K562 (cell line): Measurements from ENCODE around the gene PDLIM7. TPM values are rescaled to one million over a fixed set of nuclear protein-coding genes. Genes with fewer than 3 reads are reported as not detected.
A peak's percentile ranks its signal among the peaks of the same experiment; 100 is the strongest.

Experiments used
- ATAC-seq: fragments of 200-7000 bp; cut with Tn5 transposase; 3 replicates; pipeline ENCODE4 v1.9.1; 2020; ENCODE audit warnings: moderate library complexity
- BruUV-seq: library from RNA; stranded (reverse); fragments of 400-500 nt; replicated peaks from 2 replicates; lab custom pipeline; 2021; lab: Mats Ljungman, UMichigan
- CTCF ChIA-PET: fragments of 300-600 bp; formaldehyde crosslinking; extraction: SDS; loops from one replicate; lab custom pipeline; 2021; ENCODE audit warnings: low intra/inter-chr PET ratio; lab: Yijun Ruan, JAX
- POLR2A ChIA-PET: fragments of 300-600, 350-650 bp; sonication (Branson Sonifier 250); formaldehyde crosslinking; extraction: SDS; loops from one replicate; lab custom pipeline; 2021; ENCODE audit warnings: antibody characterized with exemption, inconsistent platforms; lab: Yijun Ruan, JAX
- DNase-seq, 4 experiments: peaks; one replicate each; pipeline versions ENCODE4 v3.0.0 to v3.0.0-alpha.2; 2011 to 2018; ENCODE audit warnings: low spot score in 3 of 4, mixed read lengths in 3 of 4; ENCODE audit errors: extremely low read depth in 1 of 4
- FAIRE-seq: peaks from 2 replicates; lab custom pipeline; 2011; peaks lifted over from hg19 to GRCh38; lab: Jason Lieb, UNC
- H2AFZ ChIP-seq: 2 replicates; pipeline ENCODE4 v1.6.0; 2011; ENCODE audit warnings: low read depth, low read length, control low read depth, inconsistent platforms
- H3K27ac ChIP-seq: fragments of 200-600 bp; 3 replicates; pipeline ENCODE4 v1.8.0; 2011; ENCODE audit warnings: low read depth, mild to moderate bottlenecking, control low read depth, inconsistent platforms, low read length, moderate library complexity, mixed read lengths; ENCODE audit errors: extremely low read depth
- H3K27me3 ChIP-seq, 2 experiments: fragments of 300-600 bp in 1 of 2; 2 replicates in 1 of 2; 3 replicates in 1 of 2; pipeline versions ENCODE4 v1.6.0 to v1.8.0; 2011; ENCODE audit warnings: inconsistent platforms in 2 of 2, low read length in 2 of 2, mild to moderate bottlenecking in 1 of 2, mixed read lengths in 1 of 2, moderate library complexity in 1 of 2; ENCODE audit not compliant: control insufficient read depth in 2 of 2, insufficient read depth in 2 of 2
- H3K36me3 ChIP-seq: fragments of 300-600 bp; 3 replicates; pipeline ENCODE4 v1.8.0; 2011; ENCODE audit warnings: mild to moderate bottlenecking, low read length, inconsistent platforms; ENCODE audit not compliant: control insufficient read depth, insufficient read depth
- H3K4me1 ChIP-seq, 2 experiments: fragments of 200-600 bp in 1 of 2; replicated peaks in 1 of 2; 2 replicates in 1 of 2; 3 replicates in 1 of 2; pipeline versions ENCODE4 v1.5.1 to v1.8.0; 2011; ENCODE audit warnings: inconsistent platforms in 2 of 2, low read length in 2 of 2, mild to moderate bottlenecking in 1 of 2, mixed read lengths in 1 of 2, moderate library complexity in 1 of 2; ENCODE audit not compliant: control insufficient read depth in 2 of 2, insufficient read depth in 2 of 2
- H3K4me2 ChIP-seq: 2 replicates; pipeline ENCODE4 v1.6.1; 2011; ENCODE audit warnings: low read length, control low read depth, inconsistent platforms, mixed read lengths; ENCODE audit not compliant: insufficient read depth
- H3K4me3 ChIP-seq: fragments of 200-600 bp; sonication (generic), shearing (Covaris generic); 2 replicates; pipeline ENCODE4 v1.5.1; 2016; ENCODE audit warnings: control low read depth, inconsistent platforms
- H3K79me2 ChIP-seq: fragments of 200-600 bp; 3 replicates; pipeline ENCODE4 v1.8.0; 2011; ENCODE audit warnings: low read length, inconsistent platforms; ENCODE audit not compliant: control insufficient read depth, insufficient read depth
- H3K9ac ChIP-seq, 2 experiments: 2 replicates each; pipeline versions ENCODE4 v1.6.0 to v1.6.1; 2011; ENCODE audit warnings: low read depth in 2 of 2, low read length in 2 of 2, control low read depth in 1 of 2, inconsistent platforms in 1 of 2, mild to moderate bottlenecking in 1 of 2, mixed read lengths in 1 of 2; ENCODE audit not compliant: insufficient read depth in 1 of 2
- H3K9me1 ChIP-seq: one replicate; pipeline ENCODE4 v1.6.0; 2011; ENCODE audit warnings: inconsistent platforms, mild to moderate bottlenecking, low read length, moderate library complexity; ENCODE audit not compliant: control insufficient read depth, insufficient read depth
- H3K9me3 ChIP-seq: replicated peaks from 2 replicates; pipeline ENCODE4 v1.5.1; 2011; ENCODE audit warnings: low read depth, low read length, inconsistent platforms; ENCODE audit not compliant: control insufficient read depth, insufficient read depth
- H4K20me1 ChIP-seq: replicated peaks from 2 replicates; pipeline ENCODE4 v1.6.1; 2011; ENCODE audit warnings: low read length, inconsistent platforms, mixed read lengths; ENCODE audit not compliant: control insufficient read depth, insufficient read depth
- CTCFL ChIP-seq: IDR thresholded peaks from 2 replicates; pipeline ENCODE4 v1.6.1; 2011; ENCODE audit warnings: borderline replicate concordance, low read depth, mild to moderate bottlenecking, moderate library complexity, low read length; ENCODE audit not compliant: insufficient read depth, poor library complexity, severe bottlenecking
- POLR2G ChIP-seq: fragments of 200-400 bp; formaldehyde crosslinking; IDR thresholded peaks from 2 replicates; pipeline ENCODE4 v1.6.1; 2017; ENCODE audit warnings: low read depth, mild to moderate bottlenecking, antibody characterized with exemption, low read length, moderate library complexity
- WGBS: fragments of 100-300 bp; shearing (Covaris generic); methylation state at CpG from one replicate; pipeline ENCODE4 v1.1.6; 2016; ENCODE audit warnings: low coverage, mixed read lengths; ENCODE audit not compliant: insufficient coverage; ENCODE audit errors: missing lambda C conversion rate; 5-methylcytosine and 5-hydroxymethylcytosine counted together
- in situ Hi-C: fragments of 300-500 bp; cut with MboI; formaldehyde crosslinking; loops from 4 replicates; pipeline ENCODE4 v1.15.0; 2018; ENCODE audit warnings: inconsistent platforms, mixed read lengths
- intact Hi-C: fragments of 100-400 bp; cut with micrococcal nuclease; formaldehyde crosslinking; loops from 2 replicates; pipeline ENCODE4 v1.14.2; 2022
- polyA plus RNA-seq, 8 experiments: library from polyadenylated mRNA; depleted of rRNA in 4 of 8; stranded (reverse) in 5 of 8; unstranded in 3 of 8; fragments of >200 nt; fragmentation: Nextera tagmentation in 2 of 8; fragmentation: Illumina TruSeq in 1 of 8; extraction: Ambion mirVana in 2 of 8; extraction: Trizol in 1 of 8; gene quantifications; 2 replicates each; pipeline versions ENCODE4 v1.2.1 to v1.2.3, GENCODE V29; 2011 to 2014; ENCODE audit warnings: inconsistent platforms in 1 of 8, missing spikeins in 1 of 8
- total RNA-seq, 7 experiments: library from RNA; depleted of rRNA in 6 of 7; stranded (reverse); fragments of >200 nt in 6 of 7; fragmentation: Illumina TruSeq in 2 of 7; extraction: Trizol in 2 of 7; gene quantifications; 2 replicates each; pipeline versions ENCODE4 v1.2.1 to v1.2.3, GENCODE V29; 2011 to 2021; ENCODE audit warnings: low replicate concordance in 1 of 7

Gene PDLIM7
- total and polyA plus RNA-seq, 9 of the 15 experiments (the other 6 are each of a cell fraction or from before 2014, with no cell fraction given): 2.1 to 124 (median 32.6) TPM

- H3K9me1 ChIP-seq: peaks cover 3% of the 10 kb centered on the region
- no peak for FAIRE-seq
- no peaks in the 10 kb centered on the region for H3K27me3 ChIP-seq
- BruUV-seq: no TSS peak
- no peak overlapping the region for H2AFZ ChIP-seq
- peaks cover 10% of the 10 kb centered on the region; the same call in 2 of the 3 replicates for H3K79me2 ChIP-seq
- H3K4me2 ChIP-seq: no peak overlapping the region
- H3K36me3 ChIP-seq: peaks cover 48% of the 10 kb centered on the region; the same call in 1 of the 3 replicates
- intact Hi-C loops: no loop called here
- no peak for DNase-seq
- H3K9ac ChIP-seq: no peak overlapping the region
- H4K20me1 ChIP-seq: peaks cover 7% of the 10 kb centered on the region
- ChIA-PET POLR2A (interaction anchor here (0.7 to 1.0 kb wide), 3 partner anchors 8 to 34 kb away, joined by 3 read pairs; no protein-coding TSS in a partner anchor), CTCF (no interaction called here)
- no peak overlapping the region for H3K4me3 ChIP-seq
- 84% methylated on average over 7 of the region's 11 CpGs for WGBS
- no peak overlapping the region for H3K27ac ChIP-seq
- no peak for ATAC-seq
- in situ Hi-C loops: loop anchor here (10.0 kb wide), 1 partner anchor 345 kb away; no protein-coding TSS in a partner anchor
- peaks cover 8 to 66% of the 10 kb centered on the region in 2 experiments for H3K4me1 ChIP-seq
- TF ChIP-seq CTCFL (no peak), POLR2G (peak; percentile 39; the same call in 1 of the 2 replicates)
- TF ChIP-seq, all 486 proteins: peak for 1
- H3K9me3 ChIP-seq: no peaks in the 10 kb centered on the region
Observed at GRCh38 chr5:177459357-177459756, 38.0 kb downstream of the PDLIM7 start.
